B cell (primary cell): Measurements from ENCODE around the gene PLA2G5. TPM values are rescaled to one million over a fixed set of nuclear protein-coding genes. Genes with fewer than 3 reads are reported as not detected.

Experiments
- ATAC-seq: fragments of 200-7000 bp; cut with Tn5 transposase; one replicate; pipeline ENCODE4 v1.10.0; 2021; ENCODE audit warnings: low read depth, mild to moderate bottlenecking, moderate number of reproducible peaks, moderate library complexity
- CTCF ChIA-PET: fragments of 350-600 bp; sonication (Branson Sonifier 250); formaldehyde crosslinking; loops from one replicate; lab custom pipeline; 2021; ENCODE audit warnings: antibody characterized with exemption, inconsistent platforms; lab: Charles Lee
- POLR2A ChIA-PET: fragments of 350-600 bp; sonication (Branson Sonifier 250); formaldehyde crosslinking; loops from one replicate; lab custom pipeline; 2021; ENCODE audit warnings: antibody characterized with exemption; lab: Charles Lee
- DNase-seq: peaks from one replicate; pipeline ENCODE4 v3.0.0; 2013
- H2AFZ ChIP-seq: 2 replicates; pipeline ENCODE4 v1.6.1; 2012; ENCODE audit warnings: mild to moderate bottlenecking, low read depth, low read length; ENCODE audit not compliant: insufficient read depth, poor library complexity, severe bottlenecking
- H3K27ac ChIP-seq, 2 donors: 1 replicate in 1 of 2; 2 replicates in 1 of 2; pipeline ENCODE4 v1.5.1; 2012 to 2013; ENCODE audit warnings: low read length in 2 of 2, mild to moderate bottlenecking in 2 of 2, moderate library complexity in 1 of 2
- H3K27me3 ChIP-seq, 4 experiments: fragments of 200-600 bp in 1 of 4; sonication (generic) in 1 of 4; replicated peaks in 1 of 4; 1 replicate in 2 of 4; 2 replicates in 2 of 4; pipeline versions ENCODE4 v1.6.1 to v1.7.0; 2013 to 2016; ENCODE audit warnings: low read length in 3 of 4, mild to moderate bottlenecking in 2 of 4, mixed read lengths in 1 of 4, moderate library complexity in 1 of 4; ENCODE audit not compliant: insufficient read depth in 4 of 4, control insufficient read depth in 3 of 4; ENCODE audit errors: control extremely low read depth in 1 of 4
- H3K36me3 ChIP-seq, 2 experiments: replicated peaks in 1 of 2; 1 replicate in 1 of 2; 2 replicates in 1 of 2; pipeline versions ENCODE4 v1.6.1 to v1.7.1; 2013; ENCODE audit warnings: low read length in 1 of 2; ENCODE audit not compliant: insufficient read depth in 2 of 2, control insufficient read depth in 1 of 2; ENCODE audit errors: control extremely low read depth in 1 of 2, extremely low read depth in 1 of 2
- H3K4me1 ChIP-seq, 2 donors: fragments of 200-600 bp in 1 of 2; sonication (generic) in 1 of 2; 1 replicate in 1 of 2; 2 replicates in 1 of 2; pipeline versions ENCODE4 v1.5.1 to v1.6.1; 2013 to 2017; ENCODE audit warnings: low read length in 2 of 2; ENCODE audit not compliant: control insufficient read depth in 2 of 2, insufficient read depth in 2 of 2
- H3K4me2 ChIP-seq: replicated peaks from 2 replicates; pipeline ENCODE3; 2012; ENCODE audit warnings: mild to moderate bottlenecking, low read depth, low read length; ENCODE audit not compliant: poor library complexity, severe bottlenecking
- H3K4me3 ChIP-seq, 5 experiments: fragments of 200-600 bp in 1 of 5; sonication (generic) in 1 of 5; 1 replicate in 3 of 5; 2 replicates in 2 of 5; pipeline versions ENCODE4 v1.5.1 to v1.7.0; 2011 to 2016; ENCODE audit warnings: low read length in 4 of 5, mild to moderate bottlenecking in 4 of 5, low read depth in 2 of 5, control low read depth in 1 of 5, moderate library complexity in 1 of 5; ENCODE audit not compliant: insufficient read depth in 1 of 5; ENCODE audit errors: control extremely low read depth in 1 of 5, extremely low read depth in 1 of 5
- H3K79me2 ChIP-seq: fragments of 200-600 bp; sonication (generic); one replicate; pipeline ENCODE4 v1.6.0; 2016; ENCODE audit warnings: low read length; ENCODE audit not compliant: control insufficient read depth, insufficient read depth
- H3K9ac ChIP-seq: fragments of 200-600 bp; sonication (generic); 2 replicates; pipeline ENCODE4 v1.6.1; 2017; ENCODE audit warnings: mild to moderate bottlenecking, low read length, moderate library complexity
- H3K9me3 ChIP-seq, 3 donors: one replicate each; pipeline versions ENCODE4 v1.6.1 to v1.7.1; 2013; ENCODE audit warnings: low read length in 2 of 3; ENCODE audit not compliant: control insufficient read depth in 2 of 3, insufficient read depth in 1 of 3; ENCODE audit errors: control extremely low read depth in 1 of 3
- H4K20me1 ChIP-seq: 2 replicates; pipeline ENCODE4 v1.6.0; 2012; ENCODE audit warnings: mild to moderate bottlenecking, low read length; ENCODE audit not compliant: insufficient read depth, control insufficient read depth, poor library complexity, severe bottlenecking
- H3K27ac Mint-ChIP-seq: one replicate; pipeline ENCODE4 v1.8.0; 2021; ENCODE audit warnings: mixed read lengths
- H3K27me3 Mint-ChIP-seq: one replicate; pipeline ENCODE4 v1.8.0; 2021; ENCODE audit warnings: mixed read lengths
- H3K4me1 Mint-ChIP-seq: one replicate; pipeline ENCODE4 v1.8.0; 2021; ENCODE audit warnings: mixed read lengths
- H3K4me3 Mint-ChIP-seq: one replicate; pipeline ENCODE4 v1.8.0; 2021; ENCODE audit warnings: mixed read lengths
- H3K9me3 Mint-ChIP-seq: one replicate; pipeline ENCODE4 v1.8.0; 2022; ENCODE audit warnings: mixed read lengths; ENCODE audit not compliant: insufficient read depth
- CTCF ChIP-seq: fragments of 200-600 bp; IDR thresholded peaks from one replicate; pipeline ENCODE4 v1.8.0; 2022; ENCODE audit warnings: antibody characterized with exemption, mild to moderate bottlenecking
- EZH2 ChIP-seq: IDR thresholded peaks from 2 replicates; pipeline ENCODE4 v1.6.1; 2012; ENCODE audit warnings: borderline replicate concordance, low read depth, mild to moderate bottlenecking, moderate library complexity, low read length; ENCODE audit not compliant: insufficient read depth, poor library complexity, severe bottlenecking
- whole genome bisulfite sequencing: methylation state at CpG from one replicate; pipeline ENCODE4 v1.1.5; 2013; ENCODE audit warnings: missing lambda C conversion rate; ENCODE audit not compliant: insufficient coverage; 5-methylcytosine and 5-hydroxymethylcytosine counted together
- intact Hi-C: fragments of 100-400 bp; cut with micrococcal nuclease; formaldehyde crosslinking; loops from one replicate; pipeline ENCODE4 v1.10.0; 2022
- polyA plus RNA-seq: library from polyadenylated mRNA; depleted of rRNA; stranded (reverse); fragments of >200 nt; gene quantifications from 2 replicates; pipeline ENCODE4 v1.2.3, GENCODE V29; 2012
- total RNA-seq, 2 donors: library from RNA; stranded (reverse); fragments of 120-200 nt in 1 of 2; gene quantifications; 1 replicate in 1 of 2; 2 replicates in 1 of 2; pipeline versions ENCODE4 v1.2.3 to v1.2.4, GENCODE V29; 2013 to 2022

PLA2G5 gene
- total and polyA plus RNA-seq, 2 donors (not counting 1 experiment from before 2014, with no cell fraction given), result not detected

DNA sequence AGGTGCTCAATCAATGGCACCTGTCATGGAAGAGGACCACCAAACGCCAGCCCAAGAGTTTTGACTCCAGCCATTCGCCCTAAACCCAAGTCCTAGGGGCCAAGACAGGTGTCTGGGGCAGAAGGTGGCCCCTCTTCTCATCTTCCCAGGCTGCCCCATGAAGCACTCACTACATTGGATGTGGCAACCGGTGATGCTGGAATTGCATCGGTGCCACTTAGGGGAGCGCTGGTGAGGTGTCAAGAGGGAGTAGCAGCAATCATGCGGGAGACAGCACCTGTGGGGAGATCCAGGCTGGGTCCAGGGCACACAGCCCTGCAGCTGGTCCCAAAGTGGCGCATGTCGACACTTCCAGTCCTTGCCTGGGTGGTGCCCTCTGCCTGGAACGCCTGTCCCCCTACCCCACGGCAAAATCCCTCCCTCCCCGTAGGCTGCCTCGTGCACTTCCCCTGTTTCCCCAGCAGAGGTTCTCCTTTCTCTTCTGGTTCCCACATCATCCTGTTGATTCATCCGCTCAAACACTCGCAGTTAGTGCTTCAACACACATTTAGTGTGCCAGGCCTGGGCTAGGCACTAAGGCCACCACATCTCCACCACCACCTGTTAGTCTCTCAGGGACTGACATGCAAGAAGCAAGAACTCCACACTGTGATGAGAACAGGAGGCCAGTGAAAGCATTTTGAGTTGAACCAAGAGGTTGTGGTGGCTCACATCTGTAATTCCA is 30.8 kb downstream of the PLA2G5 start:
- peaks cover 3% of the 10 kb centered on the region for H3K27me3 Mint-ChIP-seq
- H3K9me3 Mint-ChIP-seq, result no peaks in the 10 kb centered on the region
- TF ChIP-seq EZH2 (no peak), CTCF (peak; percentile 80)
- intact Hi-C loops, result loop anchor here (1.0 kb wide), 3 partner anchors 23 to 393 kb away; no protein-coding TSS in a partner anchor
- H2AFZ ChIP-seq, result peak overlapping the region; percentile 16
- H3K79me2 ChIP-seq, result no peaks in the 10 kb centered on the region
- DNase-seq (peak; percentile 74), ATAC-seq (peak; percentile 94)
- H3K9ac ChIP-seq, result no peak overlapping the region
- H3K4me1 ChIP-seq, result peaks cover 5 to 8% of the 10 kb centered on the region in 2 donors
- H3K4me2 ChIP-seq, result no peak overlapping the region
- WGBS, result 47% methylated on average over 14 of the region's 14 CpGs
- ChIA-PET POLR2A (interaction anchor here (0.5 kb wide), 2 partner anchors 19 to 23 kb away, joined by 4 read pairs; partner anchors contain the start of gene PLA2G2D), CTCF (interaction anchor here (0.8 to 8.8 kb wide), 18 partner anchors 8 to 183 kb away, joined by 3 to 105 read pairs (median 4); no protein-coding TSS in a partner anchor)
- no peaks in the 10 kb centered on the region for H4K20me1 ChIP-seq
- no peaks in the 10 kb centered on the region for H3K9me3 ChIP-seq
- H3K36me3 ChIP-seq, result no peaks in the 10 kb centered on the region
- no peaks in the 10 kb centered on the region for H3K27me3 ChIP-seq
- no peak overlapping the region for H3K27ac ChIP-seq
- H3K4me1 Mint-ChIP-seq, result peaks cover 3% of the 10 kb centered on the region
- no peak overlapping the region for H3K4me3 ChIP-seq
- H3K4me3 Mint-ChIP-seq, result no peak overlapping the region
- H3K27ac Mint-ChIP-seq, result no peak overlapping the region

DNA sequence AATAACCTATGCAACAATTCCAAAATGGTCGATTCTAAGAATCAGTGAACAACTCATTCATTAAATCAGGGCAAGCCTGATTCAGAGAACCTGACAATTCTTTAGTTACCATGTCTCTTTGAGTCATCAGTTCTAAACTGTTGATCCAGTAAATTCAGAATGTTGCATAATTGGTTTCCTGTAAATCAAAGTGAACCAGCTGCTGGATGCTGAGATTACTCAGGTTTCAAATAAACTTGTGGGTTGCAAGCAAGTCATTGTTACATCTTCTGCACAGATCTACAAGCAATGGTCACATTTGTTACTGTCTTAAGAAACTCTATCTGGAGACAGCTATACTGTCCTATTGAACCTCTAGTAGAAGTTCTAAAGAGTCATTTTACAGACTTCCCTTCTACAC is 32.9 kb downstream of the PLA2G5 start:
- Histone ChIP-seq H3K36me3 (no peaks in the 10 kb centered on the region), H3K27me3 (no peaks in the 10 kb centered on the region), H3K4me2 (no peak overlapping the region), H3K27ac (no peak overlapping the region), H3K4me3 (no peak overlapping the region), H3K4me1 (peaks cover 5 to 8% of the 10 kb centered on the region in 2 donors), H3K9ac (no peak overlapping the region), H2AFZ (no peak overlapping the region), H3K79me2 (no peaks in the 10 kb centered on the region), H4K20me1 (no peaks in the 10 kb centered on the region), H3K9me3 (no peaks in the 10 kb centered on the region)
- ChIA-PET POLR2A (no interaction called here), CTCF (interaction anchor here (1.1 to 8.8 kb wide), 4 partner anchors 9 to 50 kb away, joined by 3 to 105 read pairs (median 3); no protein-coding TSS in a partner anchor)
- ATAC-seq (no peak), DNase-seq (no peak)
- H3K27ac Mint-ChIP-seq, result no peak overlapping the region
- H3K4me1 Mint-ChIP-seq, result peaks cover 3% of the 10 kb centered on the region
- TF ChIP-seq EZH2 (no peak), CTCF (no peak)
- H3K9me3 Mint-ChIP-seq, result no peaks in the 10 kb centered on the region
- WGBS, result no CpG with 5 or more reads among the region's 1 CpG
- intact Hi-C loops, result no loop called here
- H3K27me3 Mint-ChIP-seq, result peaks cover 3% of the 10 kb centered on the region
- H3K4me3 Mint-ChIP-seq, result no peak overlapping the region
